Stomach smooth muscle (tissue), 2 donors: ENCODE measurements around the gene CLCN6.

Experiments used
- H3K27ac ChIP-seq: one replicate; pipeline ENCODE4 v1.7.0; 2013; ENCODE audit warnings: mild to moderate bottlenecking, low read length, inconsistent platforms
- H3K27me3 ChIP-seq, 2 donors: one replicate each; pipeline ENCODE4 v1.7.0; 2013; ENCODE audit warnings: low read length in 2 of 2; ENCODE audit not compliant: insufficient read depth in 2 of 2, control insufficient read depth in 1 of 2
- H3K36me3 ChIP-seq, 2 donors: one replicate each; pipeline ENCODE4 v1.7.0; 2013; ENCODE audit warnings: low read length in 2 of 2; ENCODE audit not compliant: control insufficient read depth in 2 of 2, insufficient read depth in 2 of 2
- H3K4me1 ChIP-seq: one replicate; pipeline ENCODE4 v1.7.0; 2013; ENCODE audit warnings: low read length; ENCODE audit not compliant: control insufficient read depth, insufficient read depth
- H3K4me3 ChIP-seq, 2 donors: one replicate each; pipeline ENCODE4 v1.7.0; 2013; ENCODE audit warnings: low read length in 2 of 2
- H3K9ac ChIP-seq, 2 donors: one replicate each; pipeline ENCODE4 v1.7.0; 2013; ENCODE audit warnings: low read length in 2 of 2, mild to moderate bottlenecking in 1 of 2
- H3K9me3 ChIP-seq, 2 donors: one replicate each; pipeline ENCODE4 v1.7.0; 2013; ENCODE audit warnings: low read length in 2 of 2; ENCODE audit not compliant: control insufficient read depth in 2 of 2
- donor health status: healthy.
- donor health status: Pancreatic carcinoma.

The CLCN6 gene

DNA sequence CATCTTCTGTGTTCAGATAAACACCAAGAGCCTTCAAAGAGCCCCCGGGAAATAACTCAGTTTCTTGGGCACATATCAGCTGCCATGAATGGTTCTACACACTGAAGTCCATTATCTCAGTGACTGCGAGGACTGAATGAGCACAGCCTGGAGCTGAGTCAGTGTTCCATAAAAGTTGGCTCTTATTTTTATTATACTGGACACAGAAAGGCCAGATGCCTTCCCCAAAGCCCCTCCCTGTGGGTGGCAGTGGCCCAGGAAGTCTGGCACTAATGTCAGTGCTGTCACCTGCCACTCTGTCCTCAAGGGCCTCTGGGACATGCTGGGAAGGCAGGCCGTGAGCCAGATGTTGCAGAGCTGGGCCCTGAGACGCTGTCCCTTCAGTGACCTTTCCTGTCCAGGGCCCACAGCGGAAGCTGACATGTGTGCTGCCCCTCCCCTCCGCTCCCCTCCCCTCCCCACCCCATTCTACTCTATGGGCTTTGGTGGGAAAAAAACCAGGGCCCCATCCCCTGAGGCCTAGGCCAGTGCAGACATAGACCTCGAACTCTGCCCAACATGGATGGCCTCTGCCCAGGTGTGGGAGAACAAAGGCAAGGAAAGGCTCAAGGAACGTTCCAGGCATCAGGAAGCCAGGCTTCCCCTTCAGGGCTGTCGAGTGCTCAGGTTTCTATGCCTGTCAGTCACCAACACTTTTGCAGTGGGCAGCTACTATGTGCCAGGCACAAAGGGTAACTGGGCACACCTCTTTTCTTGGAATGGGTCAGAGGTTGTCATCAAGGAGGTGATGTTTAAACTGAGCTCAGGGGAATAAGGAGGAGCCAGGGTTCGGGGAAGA, 75.1 kb downstream of the CLCN6 start:
- H3K9me3 ChIP-seq = no peaks in the 10 kb centered on the region

DNA sequence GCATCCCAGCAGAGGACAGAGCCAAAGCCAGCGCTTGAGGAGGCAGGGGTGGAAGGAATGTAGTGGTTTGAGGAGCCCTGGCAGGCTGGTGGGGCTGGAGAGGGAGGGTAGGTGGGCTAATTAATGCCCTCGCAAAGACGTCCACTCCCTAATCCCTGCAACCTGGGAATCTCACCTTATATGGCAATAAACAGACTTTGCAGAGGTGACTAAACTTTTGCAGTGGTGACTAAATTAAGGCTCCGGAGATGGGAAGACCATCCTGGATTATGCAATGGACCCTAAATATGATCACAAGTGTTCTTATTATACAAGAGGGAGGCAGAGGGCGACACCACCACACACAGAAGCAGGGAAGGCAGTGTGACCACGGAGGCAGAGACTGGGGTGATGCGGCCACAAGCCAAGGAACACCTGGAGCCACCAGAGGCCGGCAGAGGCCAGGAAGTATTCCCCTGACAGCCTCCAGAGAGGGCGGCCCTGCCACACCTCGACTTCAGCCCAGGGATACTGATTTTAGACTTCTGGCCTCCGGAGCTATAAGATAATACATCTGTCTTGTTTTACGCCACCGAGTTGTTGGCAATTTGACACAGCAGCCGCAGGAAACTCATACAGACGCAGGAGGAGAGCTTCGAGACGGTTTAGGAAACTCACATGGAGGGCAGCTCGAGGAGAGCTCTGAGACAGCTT, 75.9 kb downstream of the CLCN6 start:
- peaks cover 2 to 17% of the 10 kb centered on the region in 2 donors for H3K27me3 ChIP-seq
- H3K4me3 ChIP-seq = no peak overlapping the region
- H3K9me3 ChIP-seq = no peaks in the 10 kb centered on the region
- no peak overlapping the region for H3K9ac ChIP-seq
- H3K27ac ChIP-seq = no peak overlapping the region
- no peaks in the 10 kb centered on the region for H3K36me3 ChIP-seq
- H3K4me1 ChIP-seq = peaks cover 11% of the 10 kb centered on the region

More for the DNA sequence above, 75.1 kb downstream of the CLCN6 start:
- Histone ChIP-seq H3K4me1 (peaks cover 11% of the 10 kb centered on the region), H3K36me3 (no peaks in the 10 kb centered on the region), H3K4me3 (no peak overlapping the region), H3K27me3 (peaks cover 4 to 21% of the 10 kb centered on the region in 2 donors), H3K27ac (no peak overlapping the region), H3K9ac (no peak overlapping the region)

DNA sequence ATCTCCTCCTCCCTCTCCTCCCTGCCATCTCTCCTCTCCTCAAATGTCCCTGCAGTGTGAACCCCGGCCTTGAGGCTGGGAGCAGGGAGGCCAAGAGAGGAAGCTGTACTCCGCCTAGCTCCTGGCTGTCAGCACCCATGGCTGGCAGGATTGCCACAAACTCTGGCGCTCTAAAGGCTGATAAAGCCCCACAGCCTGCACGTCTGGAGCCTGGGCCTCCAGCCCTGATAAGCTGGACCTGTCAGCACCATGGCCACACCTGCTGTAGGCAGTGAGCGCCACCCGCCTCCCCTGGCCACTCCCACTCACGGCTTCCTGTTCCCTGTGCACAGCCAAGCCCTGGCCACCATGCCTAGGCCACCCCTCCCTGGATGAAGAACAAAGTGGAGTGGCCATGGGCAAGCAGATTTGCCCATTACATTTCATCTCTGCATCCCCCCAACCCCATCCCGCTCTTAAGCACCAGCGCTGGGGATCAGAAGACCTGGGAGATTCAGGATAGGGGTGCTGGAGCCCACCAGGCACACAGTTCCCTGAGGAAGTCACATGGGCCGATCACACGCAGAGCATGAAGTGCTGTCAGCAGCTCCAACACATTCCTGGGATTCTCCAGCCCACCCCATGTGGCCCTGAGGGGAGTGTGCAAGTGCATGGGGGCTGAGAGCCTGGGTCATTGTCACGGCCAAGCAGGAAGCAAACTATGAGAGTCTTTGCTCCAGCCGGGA, 77.0 kb downstream of the CLCN6 start:
- Histone ChIP-seq H3K36me3 (no peaks in the 10 kb centered on the region), H3K4me1 (peaks cover 11% of the 10 kb centered on the region), H3K27ac (no peak overlapping the region)

DNA sequence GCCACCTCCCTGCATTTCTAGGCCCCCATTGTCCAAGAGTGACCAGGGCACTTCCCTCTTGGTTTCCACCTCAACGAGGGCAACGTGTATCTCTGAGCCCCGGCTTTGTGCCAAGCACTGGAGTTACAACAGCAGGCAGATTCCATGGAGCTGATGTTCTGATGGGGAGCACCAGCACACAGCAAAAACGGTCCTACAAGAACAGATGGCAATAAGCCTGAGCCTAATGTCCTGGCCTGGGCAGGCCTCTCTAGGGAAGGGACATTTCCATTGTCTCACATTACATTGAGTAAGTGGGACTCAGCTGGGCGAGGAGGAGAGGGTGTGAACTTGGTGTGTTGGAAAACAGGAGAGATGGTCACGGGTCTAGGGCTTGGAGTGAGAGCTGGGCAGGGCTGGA, 79.9 kb downstream of the CLCN6 start:
- no peak overlapping the region for H3K4me3 ChIP-seq
- no peak overlapping the region for H3K27ac ChIP-seq

More for the DNA sequence above, 77.0 kb downstream of the CLCN6 start:
- H3K4me3 ChIP-seq = no peak overlapping the region
- no peak overlapping the region for H3K9ac ChIP-seq
- H3K9me3 ChIP-seq = no peaks in the 10 kb centered on the region
- peaks cover 2 to 17% of the 10 kb centered on the region in 2 donors for H3K27me3 ChIP-seq

DNA sequence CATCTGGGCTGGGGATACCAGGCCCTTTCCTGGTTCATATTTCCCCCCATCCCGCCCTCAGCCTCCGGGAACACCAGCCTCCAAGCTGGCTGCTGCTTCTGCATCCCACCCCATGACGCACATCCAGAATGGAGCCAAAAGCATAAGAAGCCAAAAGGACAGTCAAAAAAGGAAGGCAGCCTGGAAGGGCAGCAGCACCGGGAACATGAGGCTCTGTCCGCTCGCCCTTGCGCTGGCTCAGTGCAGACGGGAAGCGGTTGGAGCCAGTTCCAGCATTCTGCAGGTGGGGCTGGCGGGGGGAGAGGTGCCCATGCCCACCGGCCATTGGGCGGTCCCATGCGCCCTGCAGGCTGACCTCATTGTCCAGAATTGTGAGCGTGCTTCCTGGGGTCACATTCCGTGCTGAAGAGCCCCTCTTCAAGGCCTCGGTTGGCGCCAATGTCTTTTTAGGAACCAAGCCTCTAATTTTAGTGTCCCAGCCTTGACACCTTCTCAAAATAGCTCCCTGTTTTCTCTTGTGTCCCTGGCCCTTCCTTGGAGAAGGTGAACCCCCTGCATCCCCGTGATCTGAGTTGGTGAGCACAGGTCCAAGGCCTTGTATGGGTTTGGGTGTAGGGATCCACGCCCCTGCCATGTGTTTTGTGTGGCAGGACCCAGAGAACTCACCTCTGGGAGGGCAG, 81.1 kb downstream of the CLCN6 start:
- Histone ChIP-seq H3K4me1 (peaks cover 2% of the 10 kb centered on the region), H3K27ac (no peak overlapping the region), H3K9ac (no peak overlapping the region), H3K4me3 (no peak overlapping the region), H3K27me3 (peaks cover 2 to 4% of the 10 kb centered on the region in 2 donors), H3K9me3 (no peaks in the 10 kb centered on the region), H3K36me3 (no peaks in the 10 kb centered on the region)

More for the DNA sequence above, 79.9 kb downstream of the CLCN6 start:
- H3K9me3 ChIP-seq = no peaks in the 10 kb centered on the region
- no peaks in the 10 kb centered on the region for H3K36me3 ChIP-seq
- H3K4me1 ChIP-seq = peaks cover 4% of the 10 kb centered on the region
- H3K27me3 ChIP-seq = peaks cover 2 to 4% of the 10 kb centered on the region in 2 donors
- no peak overlapping the region for H3K9ac ChIP-seq

DNA sequence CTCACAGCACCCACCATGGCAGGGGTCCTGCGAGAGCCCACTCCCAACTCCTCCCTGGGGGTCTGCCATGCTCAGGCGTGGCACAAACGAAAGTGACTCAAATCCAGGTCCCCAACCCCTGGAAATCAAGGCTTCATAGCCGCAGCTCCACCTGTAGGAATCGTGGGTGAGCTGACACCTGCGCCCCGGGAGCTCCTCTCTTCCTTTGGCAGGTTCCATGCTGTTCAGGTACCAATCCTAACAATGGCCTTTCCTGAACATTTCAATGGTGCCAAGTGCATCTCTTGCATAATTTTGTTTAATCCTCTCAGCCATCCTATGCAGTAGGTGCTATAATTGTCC, 81.6 kb downstream of the CLCN6 start:
- H3K4me3 ChIP-seq = no peak overlapping the region
- H3K27ac ChIP-seq = no peak overlapping the region
- no peaks in the 10 kb centered on the region for H3K36me3 ChIP-seq
- H3K27me3 ChIP-seq = peaks cover 4% of the 10 kb centered on the region in 2 donors
- H3K9ac ChIP-seq = no peak overlapping the region
- peaks cover 2% of the 10 kb centered on the region for H3K4me1 ChIP-seq
- no peaks in the 10 kb centered on the region for H3K9me3 ChIP-seq

DNA sequence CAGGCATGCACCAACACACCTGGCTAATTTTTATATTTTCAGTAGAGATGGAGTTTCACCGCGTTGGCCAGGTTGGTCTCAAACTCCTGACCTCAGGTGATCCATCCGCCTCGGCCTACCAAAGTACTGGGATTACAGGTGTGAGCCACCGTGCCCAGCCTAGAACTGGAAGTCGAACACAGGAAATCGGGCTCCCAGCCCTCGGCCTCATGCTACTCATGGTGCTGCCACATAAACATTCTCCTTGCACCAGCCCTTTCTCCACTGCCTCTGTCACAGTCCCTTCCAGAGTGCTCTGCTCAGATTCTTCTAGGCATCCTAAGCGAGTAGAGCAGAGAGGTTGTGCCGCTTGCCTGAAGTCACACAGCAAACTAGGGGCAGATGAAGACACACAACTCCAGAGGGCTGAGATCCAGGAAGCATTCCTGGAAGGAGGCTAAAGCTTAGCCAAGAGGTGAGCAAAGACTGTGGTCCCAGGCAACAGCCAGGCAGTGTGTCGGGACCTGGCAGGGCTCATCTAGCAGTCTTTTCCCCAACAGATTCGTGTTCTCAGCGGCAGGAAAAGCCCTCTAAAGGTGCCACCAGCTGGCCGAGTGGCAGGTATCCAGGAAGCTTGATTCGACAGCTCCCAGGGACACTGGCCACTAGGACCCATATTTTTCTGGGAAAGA, 82.3 kb downstream of the CLCN6 start:
- H3K27me3 ChIP-seq = peaks cover 0 to 2% of the 10 kb centered on the region in 2 donors
- peaks cover 2% of the 10 kb centered on the region for H3K4me1 ChIP-seq

DNA sequence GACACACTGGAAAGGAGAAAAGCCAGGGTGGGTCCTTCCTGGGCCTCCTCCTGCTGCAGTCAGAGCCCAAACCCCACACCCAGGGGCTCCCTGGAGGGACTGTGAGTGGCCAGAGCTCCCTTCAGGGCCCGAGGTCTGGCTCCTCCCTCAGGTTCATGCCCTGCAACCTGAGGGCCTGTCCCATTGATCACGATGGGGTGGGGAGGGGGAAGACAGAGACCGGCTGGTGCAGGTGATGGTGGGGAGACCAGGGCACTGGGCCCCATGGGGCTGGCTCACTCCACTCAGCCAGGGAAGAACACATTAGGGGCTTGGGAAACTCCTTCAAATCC, 82.9 kb downstream of the CLCN6 start:
- no peak overlapping the region for H3K4me3 ChIP-seq
- peaks cover 0 to 4% of the 10 kb centered on the region in 2 donors for H3K27me3 ChIP-seq
- H3K4me1 ChIP-seq = no peaks in the 10 kb centered on the region
- no peaks in the 10 kb centered on the region for H3K9me3 ChIP-seq
- no peaks in the 10 kb centered on the region for H3K36me3 ChIP-seq
- H3K27ac ChIP-seq = no peak overlapping the region
- H3K9ac ChIP-seq = no peak overlapping the region

More for the DNA sequence above, 82.3 kb downstream of the CLCN6 start:
- Histone ChIP-seq H3K9ac (no peak overlapping the region), H3K9me3 (no peaks in the 10 kb centered on the region), H3K36me3 (no peaks in the 10 kb centered on the region), H3K27ac (no peak overlapping the region), H3K4me3 (no peak overlapping the region)

DNA sequence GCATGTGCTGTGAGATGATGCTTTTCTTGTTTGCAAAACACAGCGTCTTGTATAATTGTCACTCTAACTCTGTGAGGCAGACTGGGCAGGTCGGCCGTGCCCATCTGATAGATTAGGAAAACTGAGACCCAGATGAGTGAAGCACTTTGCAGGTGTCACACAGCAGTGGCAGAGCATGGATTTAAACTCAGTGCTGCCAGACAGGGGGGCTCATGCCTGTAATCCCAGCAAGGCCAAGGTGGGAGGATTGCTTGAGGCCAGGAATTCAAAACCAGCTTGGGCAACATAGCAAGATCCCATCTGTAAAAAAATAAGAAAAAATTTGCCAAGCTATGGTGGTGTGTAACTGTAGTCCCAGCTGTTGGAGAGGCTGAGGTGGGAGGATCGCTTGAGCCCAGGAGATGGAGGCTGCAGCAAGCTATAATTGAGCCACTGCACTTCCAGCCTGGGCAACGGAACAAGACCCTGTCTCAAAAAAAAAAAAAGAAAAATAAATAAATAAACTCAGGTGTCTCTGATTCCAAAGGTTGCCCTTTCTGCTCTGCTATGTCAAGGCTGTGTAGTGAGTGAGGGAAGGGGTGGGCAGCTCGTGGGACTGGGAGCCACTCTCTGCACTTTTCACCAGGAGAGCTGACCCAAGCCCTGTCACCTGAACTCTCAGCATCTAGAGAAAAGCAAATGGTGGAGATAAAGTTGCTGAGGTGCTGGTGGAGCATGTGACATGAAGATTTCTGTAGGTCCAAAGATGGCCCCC, 85.6 kb downstream of the CLCN6 start:
- no peaks in the 10 kb centered on the region for H3K9me3 ChIP-seq
- H3K9ac ChIP-seq = no peak overlapping the region
- no peak overlapping the region for H3K4me3 ChIP-seq
- H3K27me3 ChIP-seq = peaks cover 5 to 10% of the 10 kb centered on the region in 2 donors
- no peaks in the 10 kb centered on the region for H3K36me3 ChIP-seq
- H3K27ac ChIP-seq = no peak overlapping the region
- no peaks in the 10 kb centered on the region for H3K4me1 ChIP-seq
